WERI-Rb-1 (cell line): ENCODE measurements around the gene ABL1.

Source experiments
- DNase-seq: peaks from one replicate; pipeline ENCODE4 v3.0.0-alpha.2; 2020
- H3K27ac ChIP-seq: fragments of 250-450 bp; sonication (Bioruptor Pico); 2 replicates; pipeline ENCODE4 v1.5.1; 2020; ENCODE audit warnings: mild to moderate bottlenecking, moderate library complexity
- H3K27me3 ChIP-seq: fragments of 250-450 bp; sonication (Bioruptor Pico); 2 replicates; pipeline ENCODE4 v1.5.1; 2021; ENCODE audit warnings: mild to moderate bottlenecking, low read depth, moderate library complexity; ENCODE audit not compliant: insufficient read depth, severe bottlenecking
- H3K36me3 ChIP-seq: fragments of 250-450 bp; sonication (Bioruptor Pico); 2 replicates; pipeline ENCODE4 v1.5.1; 2020; ENCODE audit warnings: mild to moderate bottlenecking, moderate library complexity
- H3K4me3 ChIP-seq: 2 replicates; pipeline ENCODE4 v1.5.1; 2011; ENCODE audit warnings: low read depth, mild to moderate bottlenecking, control low read depth, low read length
- H3K9me3 ChIP-seq: fragments of 250-450 bp; sonication (Bioruptor Pico); 2 replicates; pipeline ENCODE4 v1.5.1; 2021; ENCODE audit warnings: mild to moderate bottlenecking, moderate library complexity; ENCODE audit not compliant: severe bottlenecking
- CTCF ChIP-seq: IDR thresholded peaks from 2 replicates; pipeline ENCODE4 v1.5.1; 2011; ENCODE audit warnings: low read depth, mild to moderate bottlenecking, control low read depth, inconsistent platforms, low read length

The ABL1 gene

DNA sequence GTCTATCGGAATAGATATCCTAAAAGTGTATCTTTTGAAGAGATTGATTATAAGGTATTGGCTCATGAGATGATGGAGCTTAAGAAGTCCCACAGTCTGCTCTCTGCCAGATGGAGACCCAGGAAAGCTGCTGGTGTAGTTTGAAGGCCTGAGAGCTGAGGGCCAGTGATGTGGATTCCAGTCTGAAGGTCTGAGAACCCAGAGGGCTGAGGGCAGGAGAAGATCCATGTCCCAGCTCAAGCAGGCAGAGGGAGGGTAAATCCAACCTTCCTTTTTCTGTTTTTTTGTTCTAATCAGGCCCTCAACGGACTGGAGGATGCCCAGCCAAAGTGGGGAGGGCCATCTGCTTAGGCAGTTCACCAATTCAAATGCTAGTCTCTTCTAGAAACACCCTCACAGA lies 11.0 kb upstream of the ABL1 start:
- H3K9me3 ChIP-seq = peaks cover 9% of the 10 kb centered on the region
- peak overlapping the region; percentile 89 for H3K27ac ChIP-seq
- no peaks in the 10 kb centered on the region for H3K27me3 ChIP-seq
- TF ChIP-seq CTCF = no peak
- peak overlapping the region; percentile 21; the same call in 1 of the 2 replicates for H3K4me3 ChIP-seq
- no peaks in the 10 kb centered on the region for H3K36me3 ChIP-seq
- peak; percentile 69 for DNase-seq

GRCh38 chr9:130824643-130825350 lies 10.3 kb upstream of the ABL1 start:
- Histone ChIP-seq H3K4me3 (peak overlapping the region; percentile 21), H3K27ac (peak overlapping the region; percentile 89), H3K36me3 (no peaks in the 10 kb centered on the region), H3K9me3 (peaks cover 11% of the 10 kb centered on the region), H3K27me3 (no peaks in the 10 kb centered on the region)
- DNase-seq = peak; percentile 88
- no peak for TF ChIP-seq CTCF

DNA sequence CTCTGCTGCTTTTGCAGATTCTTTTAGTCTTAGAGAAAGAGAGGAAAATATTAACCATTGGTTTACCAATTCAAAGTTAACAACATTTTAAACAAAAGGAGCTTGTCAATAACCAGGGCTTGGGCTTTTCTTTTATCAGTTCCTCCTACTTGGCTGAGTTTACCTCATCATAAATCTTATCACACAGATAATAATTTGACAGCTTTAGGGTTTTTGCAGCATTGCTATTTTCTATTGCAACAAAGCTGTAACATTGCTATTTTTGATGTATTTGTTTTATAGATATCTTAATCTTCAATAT lies 9.8 kb upstream of the ABL1 start:
- H3K9me3 ChIP-seq = peaks cover 11% of the 10 kb centered on the region
- H3K4me3 ChIP-seq = peak overlapping the region; percentile 20
- DNase-seq = no peak
- no peaks in the 10 kb centered on the region for H3K36me3 ChIP-seq
- no peak for TF ChIP-seq CTCF
- H3K27ac ChIP-seq = peak overlapping the region; percentile 89
- no peaks in the 10 kb centered on the region for H3K27me3 ChIP-seq

DNA sequence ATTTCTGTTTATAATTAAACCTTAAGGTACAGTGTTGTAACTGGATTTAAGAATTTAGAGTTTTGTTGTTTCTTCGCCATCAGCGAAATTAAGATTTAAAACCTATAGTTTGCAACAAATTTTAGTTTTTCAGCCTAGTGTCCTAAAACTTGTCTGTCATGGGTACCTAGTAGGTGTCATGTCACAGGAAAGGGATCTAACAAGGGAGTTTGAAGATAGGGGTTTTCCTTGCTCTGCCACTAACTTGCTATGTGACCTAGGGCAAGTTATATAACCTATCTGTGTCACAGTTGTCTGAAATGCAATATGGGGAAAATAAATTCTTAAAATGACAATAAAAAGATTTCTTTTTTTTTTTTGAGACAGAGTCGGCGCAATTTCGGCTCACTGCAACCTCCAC lies 9.2 kb upstream of the ABL1 start:
- no peak for DNase-seq
- H3K27me3 ChIP-seq = no peaks in the 10 kb centered on the region
- no peaks in the 10 kb centered on the region for H3K36me3 ChIP-seq
- peak overlapping the region; percentile 89 for H3K27ac ChIP-seq
- H3K9me3 ChIP-seq = peaks cover 11% of the 10 kb centered on the region
- H3K4me3 ChIP-seq = no peak overlapping the region; the same call in 1 of the 2 replicates
- no peak for TF ChIP-seq CTCF

DNA sequence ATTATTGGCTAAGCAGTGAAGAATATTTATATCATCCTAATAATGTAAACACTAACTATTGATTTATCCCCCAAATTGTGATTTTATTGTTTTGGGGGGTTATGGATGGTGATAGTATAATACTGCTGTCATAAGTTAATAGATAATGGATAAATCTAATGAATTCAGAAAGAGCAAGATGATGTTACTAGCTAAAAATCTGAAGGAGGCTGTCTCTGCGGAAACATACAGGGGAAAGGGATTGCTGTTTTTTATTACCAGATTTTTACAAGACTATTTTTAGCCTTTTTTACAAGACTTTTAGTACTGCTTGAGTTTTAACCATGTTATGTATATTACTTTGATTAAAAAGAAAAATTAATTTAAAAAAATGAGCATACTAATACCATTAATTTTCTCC lies 5.3 kb upstream of the ABL1 start:
- no peaks in the 10 kb centered on the region for H3K27me3 ChIP-seq
- no peak for TF ChIP-seq CTCF
- H3K9me3 ChIP-seq = peaks cover 11% of the 10 kb centered on the region
- DNase-seq = no peak
- H3K27ac ChIP-seq = peak overlapping the region; percentile 49
- H3K36me3 ChIP-seq = no peaks in the 10 kb centered on the region
- H3K4me3 ChIP-seq = no peak overlapping the region

DNA sequence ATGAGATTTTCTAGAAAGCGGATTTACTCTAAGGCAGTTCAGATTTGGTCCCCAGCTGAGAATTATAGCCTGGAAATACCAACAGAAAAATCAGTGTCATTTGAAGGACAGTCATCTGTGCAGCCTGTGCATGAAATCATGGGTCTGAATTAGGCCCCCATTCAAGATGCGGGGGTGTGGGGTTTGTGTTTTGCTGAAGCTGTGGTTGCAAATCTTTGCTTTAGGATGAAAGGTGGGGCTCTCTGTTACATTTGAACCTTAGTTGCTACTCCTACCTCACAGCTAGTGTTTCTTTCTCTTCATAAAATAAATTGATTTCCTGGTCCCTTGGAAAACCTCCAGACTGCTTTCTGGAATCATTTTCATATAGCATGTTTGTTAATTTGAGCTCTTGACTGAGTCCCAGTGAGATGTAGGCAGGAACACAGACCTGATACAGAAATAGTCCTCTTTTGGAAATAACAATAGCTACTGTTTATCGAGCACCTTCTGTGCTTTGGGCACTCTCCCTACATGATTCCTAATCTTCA lies 4.8 kb upstream of the ABL1 start:
- Histone ChIP-seq H3K36me3 (peaks cover under 1% of the 10 kb centered on the region; the same call in 1 of the 2 replicates), H3K4me3 (no peak overlapping the region), H3K27ac (peak overlapping the region; percentile 49), H3K27me3 (no peaks in the 10 kb centered on the region), H3K9me3 (peaks cover 11% of the 10 kb centered on the region)
- TF ChIP-seq CTCF = no peak
- DNase-seq = peak; percentile 37
